HUES6 (cell line): ENCODE data around the gene ADGRG6.

Experiments
- H3K27ac ChIP-seq: 2 replicates; pipeline ENCODE4 v1.7.0; 2013; ENCODE audit warnings: low read depth, mild to moderate bottlenecking, low read length, inconsistent platforms
- H3K27me3 ChIP-seq: 2 replicates; pipeline ENCODE4 v1.6.1; 2013; ENCODE audit warnings: low read length; ENCODE audit not compliant: control insufficient read depth, insufficient read depth
- H3K36me3 ChIP-seq: 2 replicates; pipeline ENCODE4 v1.6.1; 2013; ENCODE audit warnings: low read length; ENCODE audit not compliant: control insufficient read depth, insufficient read depth
- H3K4me1 ChIP-seq: 2 replicates; pipeline ENCODE4 v1.6.1; 2013; ENCODE audit warnings: low read length; ENCODE audit not compliant: control insufficient read depth, insufficient read depth
- H3K4me3 ChIP-seq: 2 replicates; pipeline ENCODE4 v1.5.1; 2013; ENCODE audit warnings: low read depth, low read length
- H3K9ac ChIP-seq: one replicate; pipeline ENCODE4 v1.6.1; 2013; ENCODE audit warnings: mild to moderate bottlenecking, low read length
- H3K9me3 ChIP-seq: 2 replicates; pipeline ENCODE4 v1.6.1; 2013; ENCODE audit warnings: low read depth, low read length; ENCODE audit not compliant: control insufficient read depth, insufficient read depth

Gene ADGRG6

DNA sequence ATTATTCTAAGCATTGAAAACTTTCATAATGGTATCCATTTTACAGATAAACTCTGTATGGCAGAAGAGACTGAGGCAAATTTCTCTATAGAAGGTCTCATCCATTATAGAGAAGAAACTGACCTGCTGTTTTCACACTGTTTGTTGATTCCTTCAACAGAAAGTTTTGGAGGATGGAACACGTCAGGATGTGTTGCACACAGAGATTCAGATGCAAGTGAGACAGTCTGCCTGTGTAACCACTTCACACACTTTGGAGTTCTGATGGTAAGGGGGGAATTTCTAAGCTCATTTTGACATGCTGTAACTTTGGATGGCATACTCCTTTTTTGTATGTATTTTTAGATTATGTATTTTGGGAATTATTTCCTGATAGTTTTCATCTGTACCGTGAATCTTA is 109.3 kb downstream of the ADGRG6 start:
- H3K4me1 ChIP-seq: peaks cover 19% of the 10 kb centered on the region
- no peak overlapping the region for H3K4me3 ChIP-seq
- no peak overlapping the region for H3K27ac ChIP-seq
- no peaks in the 10 kb centered on the region for H3K36me3 ChIP-seq
- no peaks in the 10 kb centered on the region for H3K9me3 ChIP-seq
- no peak overlapping the region for H3K9ac ChIP-seq
- H3K27me3 ChIP-seq: no peaks in the 10 kb centered on the region

DNA sequence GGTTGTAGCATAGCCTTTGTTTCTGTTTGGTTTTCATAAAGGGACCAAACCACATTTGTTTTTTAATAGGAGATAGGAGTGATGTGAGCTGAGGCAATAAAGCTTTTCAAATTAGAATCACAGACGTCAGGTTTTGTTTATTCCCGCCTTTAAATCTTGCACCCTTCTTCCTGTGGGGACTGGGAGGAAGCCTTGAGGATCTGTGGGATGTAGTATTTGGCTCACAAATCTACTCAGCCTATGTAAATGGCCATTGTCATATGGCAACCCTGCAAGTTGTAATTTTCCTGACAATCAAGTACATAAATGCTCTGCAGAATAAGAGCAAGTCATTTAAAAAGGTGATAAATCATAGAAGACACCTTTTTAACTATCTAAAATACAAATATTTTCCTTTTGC is 110.4 kb downstream of the ADGRG6 start:
- Histone ChIP-seq H3K27ac (no peak overlapping the region), H3K9me3 (no peaks in the 10 kb centered on the region), H3K4me3 (no peak overlapping the region), H3K4me1 (peaks cover 29% of the 10 kb centered on the region), H3K9ac (no peak overlapping the region), H3K27me3 (no peaks in the 10 kb centered on the region), H3K36me3 (no peaks in the 10 kb centered on the region)

DNA sequence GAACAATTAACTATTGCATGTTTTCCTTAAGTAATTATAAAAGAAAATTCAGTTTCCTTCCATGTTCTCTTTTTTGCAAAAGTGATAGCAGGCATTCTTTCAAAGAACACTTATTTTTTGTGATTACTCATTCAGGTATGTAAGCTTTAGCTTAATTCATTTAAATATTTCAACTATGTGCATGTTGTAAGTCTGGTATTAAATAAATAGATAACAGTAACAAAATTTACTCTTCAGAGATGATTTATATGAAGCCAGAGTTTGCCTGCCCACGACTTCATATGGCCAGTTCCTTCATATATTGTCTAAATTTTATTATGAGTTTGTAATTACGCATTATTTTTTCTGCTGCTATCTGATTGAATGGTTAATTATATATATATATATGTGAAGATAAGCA is 110.9 kb downstream of the ADGRG6 start:
- no peak overlapping the region for H3K27ac ChIP-seq
- peaks cover 34% of the 10 kb centered on the region for H3K4me1 ChIP-seq
- no peaks in the 10 kb centered on the region for H3K27me3 ChIP-seq
- H3K36me3 ChIP-seq: no peaks in the 10 kb centered on the region
- H3K9me3 ChIP-seq: no peaks in the 10 kb centered on the region
- H3K9ac ChIP-seq: no peak overlapping the region
- no peak overlapping the region for H3K4me3 ChIP-seq

DNA sequence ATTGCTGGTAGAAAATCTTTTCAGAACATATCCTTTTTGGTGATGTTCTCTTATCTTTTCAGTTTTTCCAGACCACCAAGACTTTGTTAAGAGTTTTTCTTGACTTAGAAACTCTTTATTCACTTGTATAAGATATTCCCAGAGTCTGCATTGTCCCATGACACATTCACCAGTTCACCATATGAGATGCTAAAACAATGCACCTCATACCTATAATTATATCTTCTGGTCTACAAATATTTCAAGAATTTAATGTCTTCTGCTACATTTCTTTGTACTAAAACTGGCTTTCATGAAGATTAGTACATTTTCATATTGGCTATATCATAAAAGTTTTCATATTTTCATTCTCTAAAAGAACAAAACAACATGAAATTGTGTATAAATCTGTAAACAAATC is 111.3 kb downstream of the ADGRG6 start:
- no peaks in the 10 kb centered on the region for H3K27me3 ChIP-seq
- H3K4me3 ChIP-seq: no peak overlapping the region
- peaks cover 34% of the 10 kb centered on the region for H3K4me1 ChIP-seq
- no peaks in the 10 kb centered on the region for H3K9me3 ChIP-seq
- no peak overlapping the region for H3K9ac ChIP-seq
- no peaks in the 10 kb centered on the region for H3K36me3 ChIP-seq
- no peak overlapping the region for H3K27ac ChIP-seq

DNA sequence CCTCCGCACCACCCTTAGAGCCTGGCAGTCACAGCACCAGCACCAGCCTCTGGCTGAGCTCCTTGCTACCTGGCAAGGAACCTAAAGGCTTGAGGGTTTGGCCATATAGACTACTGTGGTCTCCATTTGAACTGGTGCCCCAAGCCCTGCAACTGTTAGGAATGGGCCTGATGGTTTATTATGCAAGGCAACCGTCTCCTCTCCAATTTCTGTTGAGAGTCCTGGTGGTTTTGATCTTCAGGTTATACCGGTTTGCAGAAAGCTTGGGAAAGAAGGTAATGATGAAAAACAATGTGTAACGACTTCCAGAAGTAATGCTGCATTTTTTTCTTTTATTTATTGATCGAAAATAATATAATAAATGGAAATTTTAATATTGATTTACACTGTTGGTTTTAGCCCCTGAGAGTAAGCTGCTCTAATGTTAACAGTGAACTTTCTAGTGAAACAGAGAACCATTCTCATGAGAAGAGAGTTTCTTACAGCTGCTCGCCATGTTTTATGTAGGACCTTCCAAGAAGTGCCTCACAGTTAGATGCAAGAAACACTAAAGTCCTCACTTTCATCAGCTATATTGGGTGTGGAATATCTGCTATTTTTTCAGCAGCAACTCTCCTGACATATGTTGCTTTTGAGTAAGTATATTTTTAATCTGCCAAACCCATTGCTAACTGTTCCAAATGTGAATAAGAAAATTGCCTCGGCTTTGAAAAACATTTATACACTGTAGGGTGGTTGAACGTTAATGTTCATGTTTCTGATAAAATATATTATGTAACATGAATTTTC is 112.8 kb downstream of the ADGRG6 start:
- H3K4me3 ChIP-seq: no peak overlapping the region
- H3K27me3 ChIP-seq: no peaks in the 10 kb centered on the region
- H3K9me3 ChIP-seq: no peaks in the 10 kb centered on the region
- H3K36me3 ChIP-seq: no peaks in the 10 kb centered on the region
- H3K9ac ChIP-seq: no peak overlapping the region
- H3K27ac ChIP-seq: no peak overlapping the region
- H3K4me1 ChIP-seq: peaks cover 34% of the 10 kb centered on the region

DNA sequence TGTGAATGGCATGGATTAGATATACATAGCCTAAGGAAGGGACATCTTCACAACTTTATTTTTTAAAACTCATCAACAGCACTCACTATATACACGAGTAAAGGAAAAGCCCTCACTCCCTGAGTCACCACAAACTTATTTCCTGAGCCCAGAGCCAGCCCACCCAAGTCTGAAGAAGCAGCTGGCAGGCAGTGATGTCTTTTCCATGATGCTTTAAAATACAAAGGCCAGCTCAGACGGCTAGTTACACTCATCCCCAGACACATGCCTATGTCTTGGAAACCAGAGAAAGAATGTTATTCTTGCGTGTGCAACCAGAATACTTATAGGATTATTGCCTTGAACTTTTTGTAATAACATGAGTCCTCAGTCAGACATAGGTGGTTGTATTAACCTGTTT is 114.4 kb downstream of the ADGRG6 start:
- no peaks in the 10 kb centered on the region for H3K36me3 ChIP-seq
- H3K4me3 ChIP-seq: no peak overlapping the region
- H3K9ac ChIP-seq: no peak overlapping the region
- no peaks in the 10 kb centered on the region for H3K27me3 ChIP-seq
- peaks cover 33% of the 10 kb centered on the region for H3K4me1 ChIP-seq
- H3K9me3 ChIP-seq: no peaks in the 10 kb centered on the region
- H3K27ac ChIP-seq: no peak overlapping the region

DNA sequence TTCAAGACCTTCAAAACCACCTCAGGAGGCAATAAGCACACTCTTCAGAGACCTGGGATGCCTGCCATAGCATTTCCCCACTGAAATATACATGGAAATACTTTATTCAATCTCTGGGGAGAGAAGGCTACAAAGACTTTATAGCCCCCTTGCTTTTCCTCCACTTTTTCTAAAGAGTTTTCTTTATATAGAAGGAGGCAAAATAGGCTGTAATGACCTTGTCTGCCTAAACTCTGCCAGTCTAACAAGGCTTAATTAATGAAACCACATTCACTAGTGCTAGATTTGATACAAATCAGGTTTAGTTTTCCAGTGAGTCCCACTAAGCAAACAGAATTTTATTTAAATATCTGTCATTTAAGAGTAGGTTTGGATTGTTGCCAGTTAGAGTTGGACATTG is 114.9 kb downstream of the ADGRG6 start:
- Histone ChIP-seq H3K27me3 (no peaks in the 10 kb centered on the region), H3K27ac (no peak overlapping the region), H3K4me1 (peaks cover 33% of the 10 kb centered on the region), H3K36me3 (no peaks in the 10 kb centered on the region), H3K9me3 (no peaks in the 10 kb centered on the region), H3K4me3 (no peak overlapping the region), H3K9ac (no peak overlapping the region)

DNA sequence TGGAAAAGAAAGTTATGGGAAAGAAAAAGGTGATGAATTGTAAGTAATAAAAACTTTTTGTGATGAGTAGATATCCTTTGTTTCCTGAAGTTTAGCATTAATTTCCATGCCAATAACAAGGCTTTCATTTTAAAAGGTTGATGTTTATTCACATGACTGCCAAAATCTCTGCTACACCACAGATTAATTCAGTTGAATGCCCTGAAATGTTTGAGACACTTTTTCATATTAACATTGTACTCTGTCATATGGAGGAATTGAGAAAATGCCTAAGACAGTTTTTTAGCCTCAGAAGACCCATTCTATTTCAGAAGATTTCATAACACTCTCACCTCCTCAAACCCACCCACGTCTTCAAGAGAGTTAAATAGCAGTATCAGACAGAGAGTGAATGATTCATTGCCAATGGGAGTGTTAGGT is 115.5 kb downstream of the ADGRG6 start:
- no peak overlapping the region for H3K4me3 ChIP-seq
- H3K4me1 ChIP-seq: peaks cover 28% of the 10 kb centered on the region
- no peaks in the 10 kb centered on the region for H3K36me3 ChIP-seq
- H3K9ac ChIP-seq: no peak overlapping the region
- no peak overlapping the region for H3K27ac ChIP-seq
- no peaks in the 10 kb centered on the region for H3K9me3 ChIP-seq
- no peaks in the 10 kb centered on the region for H3K27me3 ChIP-seq

DNA sequence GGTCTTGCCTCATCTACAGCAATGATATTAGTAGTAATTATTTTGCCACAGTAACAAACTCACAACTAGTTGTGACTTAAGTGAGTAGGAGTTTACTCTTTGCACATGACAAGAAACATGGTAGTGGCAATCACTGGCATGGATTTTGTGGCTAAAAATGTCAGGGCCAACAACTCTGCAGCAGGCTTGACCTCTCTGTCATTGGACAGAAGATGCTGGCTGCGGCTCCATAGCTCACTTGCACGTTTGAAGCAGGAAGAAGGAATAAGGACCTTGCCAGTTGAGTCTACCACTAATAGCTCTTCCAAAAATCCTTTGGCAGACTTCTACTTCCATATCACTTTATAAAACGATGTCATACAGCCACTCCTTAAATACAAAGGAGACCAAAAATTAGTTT is 117.3 kb downstream of the ADGRG6 start:
- Histone ChIP-seq H3K36me3 (no peaks in the 10 kb centered on the region), H3K27ac (no peak overlapping the region), H3K9ac (no peak overlapping the region), H3K4me1 (peaks cover 27% of the 10 kb centered on the region), H3K9me3 (no peaks in the 10 kb centered on the region), H3K27me3 (no peaks in the 10 kb centered on the region), H3K4me3 (no peak overlapping the region)

DNA sequence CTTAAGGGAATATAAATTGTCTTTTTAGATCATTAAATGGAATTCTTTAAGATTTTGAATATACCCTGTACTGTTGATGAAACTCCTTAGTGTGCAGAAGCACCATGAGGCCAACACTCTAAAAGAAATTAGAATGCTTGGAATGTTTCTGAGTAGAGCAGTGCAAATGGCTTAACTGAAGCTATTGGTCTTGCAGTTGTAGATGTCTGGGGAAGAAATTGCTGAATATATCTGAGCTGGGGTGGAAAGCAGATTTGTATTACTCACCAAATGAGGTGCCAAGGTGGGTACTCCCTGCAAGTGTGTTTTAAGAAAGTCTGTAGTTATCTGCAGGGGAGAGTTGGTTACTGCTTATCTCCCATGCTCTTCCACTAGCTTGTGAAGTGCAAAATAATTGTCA is 119.0 kb downstream of the ADGRG6 start:
- Histone ChIP-seq H3K27ac (no peak overlapping the region), H3K27me3 (no peaks in the 10 kb centered on the region), H3K9me3 (no peaks in the 10 kb centered on the region), H3K9ac (no peak overlapping the region), H3K4me1 (peaks cover 20% of the 10 kb centered on the region), H3K36me3 (no peaks in the 10 kb centered on the region), H3K4me3 (no peak overlapping the region)

DNA sequence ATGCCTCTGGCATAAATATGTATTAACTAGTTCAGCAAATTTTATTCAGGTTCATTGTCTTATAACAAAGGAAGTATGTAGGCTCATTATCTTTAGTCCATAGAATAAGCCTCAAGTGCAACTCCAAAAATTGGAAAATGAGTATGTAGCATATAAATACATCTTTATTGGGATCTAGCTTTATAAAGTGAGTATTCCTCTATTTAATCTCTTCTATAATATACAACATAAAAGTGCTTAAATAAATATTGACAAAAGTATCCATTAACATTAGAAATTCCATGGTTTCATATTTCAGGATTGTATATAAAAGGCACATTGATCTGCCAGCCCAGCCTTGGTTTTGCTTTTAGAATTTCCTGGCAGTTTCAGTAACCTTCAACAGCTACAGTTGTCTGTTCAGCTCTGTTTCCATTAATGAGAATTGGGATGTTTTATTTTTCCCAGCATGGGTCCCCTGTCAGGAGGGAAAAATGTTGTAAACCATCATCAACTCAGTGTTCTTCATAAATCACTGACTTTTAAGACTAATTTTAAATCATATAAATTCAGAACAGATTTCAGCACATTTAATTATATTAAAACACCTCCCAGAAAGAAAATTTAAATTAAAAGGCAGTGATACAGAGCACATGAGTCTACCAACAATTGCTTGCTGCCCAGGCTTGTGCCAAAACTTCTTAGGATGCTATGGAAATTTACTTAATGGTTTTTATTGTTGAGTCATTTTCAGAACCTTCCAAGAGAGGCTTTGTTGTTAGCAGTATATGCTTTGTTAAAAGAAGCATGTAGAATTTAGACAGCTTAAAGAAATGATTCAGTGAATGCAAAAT is 119.7 kb downstream of the ADGRG6 start:
- Histone ChIP-seq H3K36me3 (no peaks in the 10 kb centered on the region), H3K4me3 (no peak overlapping the region), H3K9ac (no peak overlapping the region), H3K9me3 (0 out of 2 replicates have a peak, but pooled peaks cover 1% of the 10 kb centered on the region), H3K27me3 (no peaks in the 10 kb centered on the region), H3K27ac (no peak overlapping the region), H3K4me1 (peaks cover 14% of the 10 kb centered on the region)
